NCI-H2196 treated with DMSO at 0.1 percent for 48 hours (cell line): ENCODE results near the gene SYNGR3.
"Not testable (repeated sequence)": the region's sequence is repeated elsewhere in the genome, so short reads cannot be mapped to it uniquely, and the experiment has no call there.

Source experiments
- DNase-seq: peaks from one replicate; lab custom pipeline; 2025; ENCODE audit not compliant: unreplicated experiment; lab: John Stamatoyannopoulos, UW

The SYNGR3 gene

DNA sequence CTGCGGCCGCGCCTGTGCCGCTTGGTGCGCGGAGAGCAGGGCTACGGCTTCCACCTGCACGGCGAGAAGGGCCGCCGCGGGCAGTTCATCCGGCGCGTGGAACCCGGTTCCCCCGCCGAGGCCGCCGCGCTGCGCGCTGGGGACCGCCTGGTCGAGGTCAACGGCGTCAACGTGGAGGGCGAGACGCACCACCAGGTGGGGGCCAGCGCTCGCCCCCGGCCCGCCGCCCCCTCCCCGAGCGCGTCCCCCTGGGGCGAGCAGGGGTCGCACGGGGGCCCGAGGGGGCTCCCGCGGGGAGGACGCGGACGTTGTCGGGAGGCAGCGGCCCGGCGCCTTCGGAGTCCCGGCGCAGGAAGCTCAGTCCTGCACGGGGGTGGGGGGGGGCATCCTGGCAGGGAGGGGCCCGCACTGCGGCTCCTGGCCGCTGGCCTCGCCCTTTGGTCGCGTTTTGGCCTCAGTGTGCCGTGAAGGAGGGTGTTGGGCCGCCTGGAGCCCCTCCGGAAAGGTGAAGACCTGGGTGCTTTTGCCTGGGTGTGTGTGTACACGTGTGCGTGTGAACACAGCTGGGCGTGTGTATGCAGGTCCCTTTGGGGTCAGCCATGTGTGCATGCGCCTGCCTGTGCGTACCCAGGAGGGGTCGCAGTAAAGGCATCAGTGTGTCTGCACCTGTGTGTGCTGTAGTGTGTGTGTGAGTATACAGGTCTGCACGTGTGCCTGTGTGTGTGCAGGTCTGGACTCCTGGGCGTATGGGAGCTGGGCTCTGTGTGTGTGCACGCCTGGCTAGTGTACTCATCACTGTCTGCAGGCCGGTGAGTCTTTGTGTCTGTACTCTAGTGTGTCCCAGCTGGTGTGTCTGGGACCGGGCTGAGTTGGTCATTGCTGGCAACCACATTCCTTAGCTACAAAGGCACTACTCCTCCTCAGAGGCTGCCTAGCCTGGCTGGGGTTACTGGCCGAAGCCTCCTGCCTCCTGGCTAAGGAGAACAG is 37.5 kb downstream of the SYNGR3 start:
- no peak for DNase-seq

DNA sequence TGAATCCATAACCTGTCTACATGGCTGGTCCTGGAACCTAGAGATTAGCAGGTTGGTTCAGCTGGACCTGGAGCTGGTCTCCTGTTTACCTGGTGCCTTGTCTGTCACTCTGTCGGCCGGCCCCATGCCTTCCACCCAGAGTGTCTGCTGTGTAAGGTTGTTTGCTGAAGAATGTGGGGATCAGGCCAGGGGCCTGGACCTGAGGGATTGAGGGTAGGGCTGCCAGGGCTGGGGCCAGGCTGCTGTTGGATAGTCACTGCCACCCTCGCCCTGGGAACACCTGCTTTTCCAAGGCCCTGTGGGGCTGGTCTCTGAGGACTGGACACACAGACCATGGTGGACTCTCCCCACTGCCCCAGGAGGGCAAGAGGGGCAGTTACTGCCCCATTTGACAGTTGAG is 38.4 kb downstream of the SYNGR3 start:
- DNase-seq, result no peak

GRCh38 chr16:2028620-2029220 is 39.0 kb downstream of the SYNGR3 start:
- no peak for DNase-seq

DNA sequence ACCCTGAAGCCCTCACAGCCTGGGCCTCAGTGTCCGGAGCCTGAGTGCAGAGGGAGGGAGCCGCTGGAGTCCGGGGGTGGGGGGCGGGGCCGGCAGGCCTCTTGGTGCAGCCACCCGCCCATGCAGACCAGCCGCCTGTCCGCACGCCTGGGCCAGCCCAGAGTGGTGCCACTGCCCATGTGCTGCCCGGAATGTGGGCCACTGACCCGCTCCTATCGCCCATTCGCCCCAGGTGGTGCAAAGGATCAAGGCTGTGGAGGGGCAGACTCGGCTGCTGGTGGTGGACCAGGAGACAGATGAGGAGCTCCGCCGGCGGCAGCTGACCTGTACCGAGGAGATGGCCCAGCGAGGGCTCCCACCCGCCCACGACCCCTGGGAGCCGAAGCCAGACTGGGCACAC is 39.6 kb downstream of the SYNGR3 start:
- no peak for DNase-seq

GRCh38 chr16:2030036-2030435 is 40.3 kb downstream of the SYNGR3 start:
- no peak for DNase-seq

GRCh38 chr16:2031081-2031577 is 41.4 kb downstream of the SYNGR3 start:
- DNase-seq, result no peak

DNA sequence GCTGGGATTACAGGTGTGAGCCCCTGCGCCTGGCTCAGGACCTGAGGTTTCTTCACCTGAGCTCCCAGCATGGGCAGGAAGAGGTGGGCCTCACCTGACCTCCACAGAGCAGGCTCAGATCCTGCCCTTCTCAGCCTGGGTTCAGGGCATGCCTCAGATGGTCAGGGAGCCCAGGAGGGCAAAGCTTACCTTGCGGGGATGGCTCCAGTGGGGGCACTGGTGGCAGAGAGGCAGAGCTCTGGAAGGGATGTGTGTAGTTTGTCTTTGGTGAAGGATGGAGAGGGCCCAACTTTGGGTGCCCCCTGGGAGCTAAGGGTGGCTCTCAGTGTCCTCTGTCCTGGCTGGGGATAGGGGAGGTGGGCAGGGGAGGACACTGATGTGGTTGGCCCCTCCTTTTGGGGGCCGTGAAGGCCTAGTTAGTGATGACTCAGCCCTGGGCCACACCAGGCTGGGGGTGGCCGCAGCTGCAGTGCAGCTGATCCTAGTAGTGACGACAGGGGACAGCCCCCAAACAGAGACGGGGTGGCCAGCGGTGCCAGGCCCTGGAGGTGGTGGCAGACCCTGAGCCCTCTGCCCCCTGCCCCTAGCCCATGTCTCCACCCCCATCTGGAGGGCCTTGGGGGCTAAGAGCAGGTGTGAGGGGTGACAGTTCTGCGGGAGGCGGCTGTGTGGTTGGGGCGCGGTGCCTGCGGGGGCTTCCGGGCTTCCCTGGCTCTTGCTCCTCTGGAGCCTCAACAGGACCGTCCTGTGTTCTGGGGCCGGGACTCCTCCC is 42.7 kb downstream of the SYNGR3 start:
- DNase-seq, result no peak

- no peak for DNase-seq
These were observed 43.5 kb downstream of the SYNGR3 start for GRCh38 chr16:2033057-2033908.

DNA sequence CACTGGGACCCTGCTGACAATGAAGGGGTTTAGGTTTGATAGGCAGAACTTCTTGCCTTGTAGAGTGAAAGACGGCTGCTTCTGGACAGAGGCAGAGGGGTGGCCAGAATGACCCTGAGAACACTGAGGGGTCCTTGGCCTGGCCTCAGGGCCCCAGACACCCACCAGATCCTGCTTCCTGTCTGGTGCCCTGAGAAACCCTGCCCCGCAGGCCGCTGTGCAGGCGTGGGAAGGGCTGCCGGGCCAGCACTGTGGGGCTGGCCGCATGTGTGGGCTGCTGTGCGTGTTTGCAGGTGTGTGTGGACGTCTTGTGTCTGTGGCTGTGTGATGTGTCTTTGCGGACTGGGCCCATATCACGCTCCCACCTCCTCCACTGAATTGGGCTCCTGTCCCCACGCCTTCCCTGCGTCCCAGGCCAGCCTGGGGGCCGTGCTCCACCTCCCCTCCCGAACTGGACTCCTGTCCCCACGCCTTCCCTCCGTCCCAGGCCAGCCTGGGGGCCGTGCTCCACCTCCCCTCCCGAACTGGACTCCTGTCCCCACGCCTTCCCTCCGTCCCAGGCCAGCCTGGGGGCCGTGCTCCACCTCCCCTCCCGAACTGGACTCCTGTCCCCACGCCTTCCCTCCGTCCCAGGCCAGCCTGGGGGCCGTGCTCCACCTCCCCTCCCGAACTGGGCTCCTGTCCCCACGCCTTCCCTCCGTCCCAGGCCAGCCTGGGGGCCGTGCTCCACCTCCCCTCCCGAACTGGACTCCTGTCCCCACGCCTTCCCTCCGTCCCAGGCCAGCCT is 44.3 kb downstream of the SYNGR3 start:
- not testable (repeated sequence) for DNase-seq

- DNase-seq, result no peak
These were observed 45.1 kb downstream of the SYNGR3 start for GRCh38 chr16:2034696-2035430.

- DNase-seq, result no peak
These were observed 45.8 kb downstream of the SYNGR3 start for GRCh38 chr16:2035431-2036199.

- DNase-seq, result no peak
These were observed 46.6 kb downstream of the SYNGR3 start for GRCh38 chr16:2036200-2036966.

DNA sequence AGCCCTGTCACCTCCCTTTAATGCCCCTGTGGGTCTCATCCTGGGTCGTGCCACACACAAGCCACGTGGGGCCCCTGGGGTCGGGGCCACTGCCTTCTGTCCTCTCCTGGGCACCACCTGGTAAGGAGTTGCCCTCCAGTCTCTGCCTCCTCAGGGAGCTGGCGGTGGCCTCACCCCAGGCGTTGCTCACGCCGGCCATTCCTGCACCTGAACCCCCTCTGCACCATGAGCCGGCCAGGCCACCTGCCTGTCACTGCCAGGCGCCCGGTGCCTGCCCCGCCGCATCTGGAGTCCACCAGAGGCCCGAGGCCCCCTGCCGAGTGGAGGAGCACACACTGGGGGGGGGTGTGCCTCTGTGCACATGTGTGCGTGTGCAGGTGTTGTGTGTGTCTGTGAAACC is 47.3 kb downstream of the SYNGR3 start:
- no peak for DNase-seq

DNA sequence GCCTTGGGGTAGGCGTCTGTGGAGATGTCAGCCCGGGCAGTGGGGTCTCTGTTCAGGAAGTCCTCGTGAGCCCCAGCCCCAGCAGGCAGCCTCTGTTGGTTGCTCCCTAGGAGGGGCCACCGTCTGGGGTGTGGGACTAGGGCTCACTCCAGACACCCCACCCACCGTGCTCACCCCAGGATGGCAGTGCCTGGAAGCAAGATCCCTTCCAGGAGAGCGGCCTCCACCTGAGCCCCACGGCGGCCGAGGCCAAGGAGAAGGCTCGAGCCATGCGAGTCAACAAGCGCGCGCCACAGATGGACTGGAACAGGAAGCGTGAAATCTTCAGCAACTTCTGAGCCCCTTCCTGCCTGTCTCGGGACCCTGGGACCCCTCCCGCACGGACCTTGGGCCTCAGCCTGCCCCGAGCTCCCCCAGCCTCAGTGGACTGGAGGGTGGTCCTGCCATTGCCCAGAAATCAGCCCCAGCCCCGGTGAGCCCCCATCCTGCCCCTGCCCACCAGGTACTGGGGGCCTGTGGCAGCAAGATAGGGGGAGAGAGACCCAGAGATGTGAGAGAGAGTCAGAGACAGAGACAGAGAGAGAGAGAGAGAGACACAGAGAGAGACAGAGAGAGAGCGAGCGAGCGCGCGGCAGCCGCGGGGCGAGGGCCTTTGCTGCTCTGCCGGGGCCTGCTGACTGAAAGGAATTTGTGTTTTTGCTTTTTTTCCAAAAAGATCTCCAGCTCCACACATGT is 48.0 kb downstream of the SYNGR3 start:
- DNase-seq, result no peak

- DNase-seq, result no peak
These were observed 48.8 kb downstream of the SYNGR3 start for GRCh38 chr16:2038382-2039231.
